SK-N-SH (cell line): ENCODE measurements around the gene PTPRC. TPM values are rescaled to one million over a fixed set of nuclear protein-coding genes. Genes with fewer than 3 reads are reported as not detected.

Source experiments
- CTCF ChIA-PET: fragments of 300-600, 350-600 bp; formaldehyde crosslinking; extraction: SDS; loops from one replicate; lab custom pipeline; 2021; lab: Yijun Ruan, JAX
- POLR2A ChIA-PET: fragments of 350-600 bp; sonication (Branson Sonifier 250); formaldehyde crosslinking; extraction: SDS; loops from one replicate; lab custom pipeline; 2020; ENCODE audit warnings: antibody characterized with exemption, inconsistent platforms; lab: Yijun Ruan, JAX
- DNase-seq: peaks from one replicate; pipeline ENCODE4 v3.0.0; 2012
- H2AFZ ChIP-seq: fragments of 200-600 bp; sonication (generic); 2 replicates; pipeline ENCODE4 v1.8.1; 2016; ENCODE audit warnings: antibody characterized with exemption, mild to moderate bottlenecking, low read depth
- H3F3A ChIP-seq: fragments of 200-600 bp; sonication (generic); replicated peaks from 2 replicates; pipeline ENCODE3; 2016; ENCODE audit warnings: antibody characterized with exemption, mild to moderate bottlenecking; ENCODE audit not compliant: insufficient read depth
- H3K27ac ChIP-seq, 2 experiments: fragments of 200-500 bp in 1 of 2; fragments of 200-600 bp in 1 of 2; sonication (Bioruptor generic) in 1 of 2; sonication (generic), shearing (Covaris generic) in 1 of 2; 2 replicates each; pipeline versions ENCODE4 v1.5.1 to v1.6.1; 2014 to 2016; ENCODE audit warnings: low read depth in 2 of 2, inconsistent platforms in 1 of 2, low read length in 1 of 2, mild to moderate bottlenecking in 1 of 2, mixed read lengths in 1 of 2
- H3K27me3 ChIP-seq: fragments of 200-600 bp; sonication (generic), shearing (Covaris generic); 2 replicates; pipeline ENCODE4 v1.6.1; 2016; ENCODE audit warnings: mixed run types; ENCODE audit not compliant: insufficient read depth
- H3K36me3 ChIP-seq, 2 experiments: fragments of 200-500 bp in 1 of 2; fragments of 200-600 bp in 1 of 2; sonication (Bioruptor generic) in 1 of 2; sonication (generic) in 1 of 2; replicated peaks in 1 of 2; 2 replicates each; pipeline versions ENCODE3 to v1.5.1; 2014 to 2016; ENCODE audit warnings: low read length in 1 of 2, mild to moderate bottlenecking in 1 of 2; ENCODE audit not compliant: insufficient read depth in 2 of 2, control insufficient read depth in 1 of 2
- H3K4me1 ChIP-seq, 2 experiments: fragments of 200-500 bp in 1 of 2; fragments of 200-600 bp in 1 of 2; sonication (Bioruptor generic) in 1 of 2; sonication (generic), shearing (Covaris generic) in 1 of 2; 2 replicates each; pipeline versions ENCODE4 v1.5.1 to v1.6.1; 2014 to 2016; ENCODE audit warnings: low read depth in 1 of 2, low read length in 1 of 2, mixed run types in 1 of 2; ENCODE audit not compliant: insufficient read depth in 2 of 2, control insufficient read depth in 1 of 2
- H3K4me2 ChIP-seq: fragments of 200-600 bp; sonication (generic), shearing (Covaris generic); 2 replicates; pipeline ENCODE4 v1.6.1; 2017; ENCODE audit warnings: mixed run types
- H3K4me3 ChIP-seq, 2 experiments: fragments of 200-500 bp in 1 of 2; fragments of 200-600 bp in 1 of 2; sonication (Bioruptor generic) in 1 of 2; sonication (generic), shearing (Covaris generic) in 1 of 2; 2 replicates each; pipeline versions ENCODE4 v1.5.1 to v1.8.1; 2014 to 2016; ENCODE audit warnings: low read depth in 2 of 2, inconsistent platforms in 1 of 2, low read length in 1 of 2, mild to moderate bottlenecking in 1 of 2, mixed read lengths in 1 of 2, moderate library complexity in 1 of 2
- H3K79me2 ChIP-seq: fragments of 200-600 bp; sonication (generic); 2 replicates; pipeline ENCODE4 v1.8.1; 2017; ENCODE audit warnings: mild to moderate bottlenecking; ENCODE audit not compliant: insufficient read depth
- H3K9ac ChIP-seq: fragments of 200-600 bp; sonication (generic); 2 replicates; pipeline ENCODE4 v1.6.1; 2017; ENCODE audit warnings: mixed run types
- H3K9me2 ChIP-seq: fragments of 200-600 bp; sonication (generic); 2 replicates; pipeline ENCODE4 v1.6.1; 2017; ENCODE audit warnings: mixed run types
- H3K9me3 ChIP-seq: fragments of 200-600 bp; sonication (generic); 2 replicates; pipeline ENCODE4 v1.6.1; 2017; ENCODE audit warnings: mixed run types, mild to moderate bottlenecking, moderate library complexity
- H4K20me1 ChIP-seq: fragments of 200-600 bp; sonication (generic); 2 replicates; pipeline ENCODE4 v1.6.1; 2017; ENCODE audit warnings: mild to moderate bottlenecking, mixed run types; ENCODE audit not compliant: insufficient read depth
- ELF1 ChIP-seq: IDR thresholded peaks from 2 replicates; pipeline ENCODE4 v1.4.0; 2012
- EZH2phosphoT487 ChIP-seq: fragments of 200-600 bp; sonication (generic); IDR thresholded peaks from 2 replicates; pipeline ENCODE4 v1.6.1; 2017; ENCODE audit warnings: low read depth, mixed run types, mild to moderate bottlenecking, antibody characterized with exemption, moderate library complexity, borderline replicate concordance
- FOXJ3 ChIP-seq: sonication (generic); formaldehyde crosslinking; IDR thresholded peaks from 2 replicates; pipeline ENCODE4 v1.5.1; 2020; ENCODE audit warnings: mild to moderate bottlenecking, missing genetic modification reagents
- FOXM1 ChIP-seq: IDR thresholded peaks from 2 replicates; pipeline ENCODE4 v1.4.0; 2012; ENCODE audit warnings: low read depth, mild to moderate bottlenecking
- JUND ChIP-seq: IDR thresholded peaks from 2 replicates; pipeline ENCODE4 v1.4.0; 2012
- MEF2A ChIP-seq: IDR thresholded peaks from 2 replicates; pipeline ENCODE4 v1.4.0; 2012; ENCODE audit warnings: low read depth, borderline replicate concordance
- NFIC ChIP-seq: IDR thresholded peaks from 2 replicates; pipeline ENCODE4 v1.4.0; 2012; ENCODE audit warnings: borderline replicate concordance
- NRF1 ChIP-seq: IDR thresholded peaks from 2 replicates; pipeline ENCODE4 v1.6.1; 2012; ENCODE audit warnings: low read depth, mild to moderate bottlenecking, low read length
- POLR2AphosphoS5 ChIP-seq: IDR thresholded peaks from 2 replicates; pipeline ENCODE4 v1.6.1; 2012; ENCODE audit warnings: low read depth, low read length
- RCOR1 ChIP-seq: fragments of 150-350 bp; IDR thresholded peaks from 2 replicates; pipeline ENCODE4 v1.6.1; 2017; ENCODE audit warnings: antibody characterized with exemption, low read length
- SIN3A ChIP-seq: IDR thresholded peaks from 2 replicates; pipeline ENCODE4 v1.6.1; 2012; ENCODE audit warnings: low read depth, mild to moderate bottlenecking, low read length, moderate library complexity, borderline replicate concordance
- SMC3 ChIP-seq: IDR thresholded peaks from 2 replicates; pipeline ENCODE4 v1.6.1; 2012; ENCODE audit warnings: low read depth, low read length, improper control_type of control experiment
- TAF1 ChIP-seq: IDR thresholded peaks from 2 replicates; pipeline ENCODE4 v1.6.1; 2012; ENCODE audit warnings: low read depth, mild to moderate bottlenecking, low read length, moderate library complexity, borderline replicate concordance
- TEAD4 ChIP-seq: IDR thresholded peaks from 2 replicates; pipeline ENCODE4 v1.4.0; 2012; ENCODE audit warnings: mild to moderate bottlenecking, borderline replicate concordance; ENCODE audit not compliant: insufficient read depth
- USF1 ChIP-seq: IDR thresholded peaks from 2 replicates; pipeline ENCODE4 v1.4.0; 2012; ENCODE audit warnings: low read depth, borderline replicate concordance
- YY1 ChIP-seq: IDR thresholded peaks from 2 replicates; pipeline ENCODE4 v1.4.0; 2012; ENCODE audit warnings: low read depth, mild to moderate bottlenecking
- ZBTB33 ChIP-seq: IDR thresholded peaks from 2 replicates; pipeline ENCODE4 v1.4.0; 2012; ENCODE audit warnings: low read depth, borderline replicate concordance
- WGBS: methylation state at CpG from one replicate; pipeline ENCODE4 v1.1.6; 2017; ENCODE audit warnings: low lambda C conversion rate; 5-methylcytosine and 5-hydroxymethylcytosine counted together
- polyA plus RNA-seq, 3 experiments: library from polyadenylated mRNA; depleted of rRNA; stranded (reverse); fragments of >200 nt; gene quantifications; 2 replicates each; pipeline ENCODE4 v1.2.3, GENCODE V29; 2012
- TF ChIP-seq, protein P1 (sequence below): fragments of 200-600 bp; sonication (generic); IDR thresholded peaks from 2 replicates; pipeline ENCODE4 v1.6.1; 2017; ENCODE audit warnings: antibody characterized with exemption, mild to moderate bottlenecking, moderate library complexity
- TF ChIP-seq, protein P2 (sequence below): fragments of 150-350 bp; IDR thresholded peaks from 2 replicates; pipeline ENCODE4 v1.6.1; 2017; ENCODE audit warnings: antibody characterized with exemption, low read length, low read depth, borderline replicate concordance

The PTPRC gene
- polyA plus RNA-seq, 1 of the 3 experiments (the other 2 are of a cell fraction) = 0.03 TPM

- Histone ChIP-seq H3K27ac (no peak overlapping the region), H4K20me1 (no peaks in the 10 kb centered on the region), H3K4me1 (no peaks in the 10 kb centered on the region), H3K27me3 (no peaks in the 10 kb centered on the region), H3K79me2 (no peaks in the 10 kb centered on the region), H3K36me3 (no peaks in the 10 kb centered on the region), H3K9me3 (no peaks in the 10 kb centered on the region), H3K9ac (no peak overlapping the region), H3K9me2 (no peaks in the 10 kb centered on the region), H3K4me3 (no peak overlapping the region), H2AFZ (no peak overlapping the region), H3F3A (no peaks in the 10 kb centered on the region), H3K4me2 (no peak overlapping the region)
- ChIA-PET POLR2A (no interaction called here), CTCF (no interaction called here)
- WGBS = 92% methylated on average over 5 of the region's 5 CpGs
- TF ChIP-seq POLR2AphosphoS5 (no peak), NFIC (no peak), MEF2A (no peak), ZBTB33 (no peak), NRF1 (no peak), USF1 (no peak), FOXJ3 (no peak), TAF1 (no peak), ELF1 (no peak), SIN3A (no peak), EZH2phosphoT487 (no peak), YY1 (no peak), SMC3 (no peak), FOXM1 (no peak), RCOR1 (no peak), JUND (no peak), TEAD4 (no peak)
- TF ChIP-seq, protein P1, sequence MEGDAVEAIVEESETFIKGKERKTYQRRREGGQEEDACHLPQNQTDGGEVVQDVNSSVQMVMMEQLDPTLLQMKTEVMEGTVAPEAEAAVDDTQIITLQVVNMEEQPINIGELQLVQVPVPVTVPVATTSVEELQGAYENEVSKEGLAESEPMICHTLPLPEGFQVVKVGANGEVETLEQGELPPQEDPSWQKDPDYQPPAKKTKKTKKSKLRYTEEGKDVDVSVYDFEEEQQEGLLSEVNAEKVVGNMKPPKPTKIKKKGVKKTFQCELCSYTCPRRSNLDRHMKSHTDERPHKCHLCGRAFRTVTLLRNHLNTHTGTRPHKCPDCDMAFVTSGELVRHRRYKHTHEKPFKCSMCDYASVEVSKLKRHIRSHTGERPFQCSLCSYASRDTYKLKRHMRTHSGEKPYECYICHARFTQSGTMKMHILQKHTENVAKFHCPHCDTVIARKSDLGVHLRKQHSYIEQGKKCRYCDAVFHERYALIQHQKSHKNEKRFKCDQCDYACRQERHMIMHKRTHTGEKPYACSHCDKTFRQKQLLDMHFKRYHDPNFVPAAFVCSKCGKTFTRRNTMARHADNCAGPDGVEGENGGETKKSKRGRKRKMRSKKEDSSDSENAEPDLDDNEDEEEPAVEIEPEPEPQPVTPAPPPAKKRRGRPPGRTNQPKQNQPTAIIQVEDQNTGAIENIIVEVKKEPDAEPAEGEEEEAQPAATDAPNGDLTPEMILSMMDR = no peak
- TF ChIP-seq, protein P2, sequence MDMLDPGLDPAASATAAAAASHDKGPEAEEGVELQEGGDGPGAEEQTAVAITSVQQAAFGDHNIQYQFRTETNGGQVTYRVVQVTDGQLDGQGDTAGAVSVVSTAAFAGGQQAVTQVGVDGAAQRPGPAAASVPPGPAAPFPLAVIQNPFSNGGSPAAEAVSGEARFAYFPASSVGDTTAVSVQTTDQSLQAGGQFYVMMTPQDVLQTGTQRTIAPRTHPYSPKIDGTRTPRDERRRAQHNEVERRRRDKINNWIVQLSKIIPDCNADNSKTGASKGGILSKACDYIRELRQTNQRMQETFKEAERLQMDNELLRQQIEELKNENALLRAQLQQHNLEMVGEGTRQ = no peak
- DNase-seq = no peak
Observed at GRCh38 chr1:198714271-198714670, 75.4 kb downstream of the PTPRC start.
